Right lobe of liver (tissue), 6 donors: ENCODE measurements around the gene ST7L. TPM values are rescaled to one million over a fixed set of nuclear protein-coding genes. Genes with fewer than 3 reads are reported as not detected.

ENCODE experiments used
- ATAC-seq, 4 donors: fragments of 200-7000 bp; cut with Tn5 transposase; one replicate each; pipeline ENCODE4 v1.9.1; 2020; ENCODE audit warnings: mild to moderate bottlenecking in 4 of 4, moderate library complexity in 4 of 4
- DNase-seq, 3 donors: peaks; one replicate each; pipeline ENCODE4 v3.0.0-alpha.2; 2020
- H3K27ac ChIP-seq, 3 donors: fragments of 200-600 bp; one replicate each; pipeline ENCODE4 v1.8.0; 2022
- H3K27me3 ChIP-seq, 2 donors: fragments of 200-600 bp; one replicate each; pipeline ENCODE4 v1.8.0; 2022
- H3K36me3 ChIP-seq, 4 donors: fragments of 200-600 bp; sonication (generic) in 1 of 4; one replicate each; pipeline versions ENCODE4 v1.5.1 to v1.8.0; 2017 to 2022; ENCODE audit warnings: control low read depth in 1 of 4
- H3K4me1 ChIP-seq, 4 donors: fragments of 200-600 bp; sonication (generic) in 1 of 4; one replicate each; pipeline versions ENCODE4 v1.5.1 to v1.8.0; 2017 to 2022; ENCODE audit warnings: control low read depth in 1 of 4
- H3K4me3 ChIP-seq, 3 donors: fragments of 200-600 bp; one replicate each; pipeline ENCODE4 v1.8.0; 2022
- H3K9me3 ChIP-seq, 4 donors: fragments of 200-600 bp; sonication (generic) in 1 of 4; one replicate each; pipeline versions ENCODE4 v1.5.1 to v1.8.0; 2017 to 2022; ENCODE audit warnings: control low read depth in 1 of 4
- CTCF ChIP-seq, 4 donors: fragments of 200-600 bp in 3 of 4; fragments of 450-650 bp in 1 of 4; IDR thresholded peaks; one replicate each; pipeline versions ENCODE4 v1.5.1 to v1.8.0; 2016 to 2022; ENCODE audit warnings: antibody characterized with exemption in 4 of 4, mild to moderate bottlenecking in 2 of 4
- POLR2A ChIP-seq: fragments of 450-650 bp; IDR thresholded peaks from one replicate; pipeline ENCODE4 v1.6.1; 2017; ENCODE audit warnings: antibody characterized with exemption, mild to moderate bottlenecking
- WGBS: methylation state at CpG from one replicate; pipeline ENCODE4 v1.1.6; 2018; ENCODE audit warnings: low coverage, low lambda C conversion rate; ENCODE audit not compliant: insufficient coverage; ENCODE audit errors: missing lambda C conversion rate; 5-methylcytosine and 5-hydroxymethylcytosine counted together
- intact Hi-C, 2 donors: fragments of 100-400 bp; cut with DNase I; formaldehyde crosslinking; loops; one replicate each; pipeline versions ENCODE4 v1.11.2 to v1.14.1; 2022
- total RNA-seq, 6 experiments: library from RNA; depleted of rRNA in 2 of 6; stranded (reverse); fragments of >200 nt in 2 of 6; fragmentation: NEBNext Ultra II Directional in 3 of 6; extraction: Animal tissue kit (Norgen Biotek cat#: 25700) in 3 of 6; gene quantifications; one replicate each; pipeline versions ENCODE4 v1.1.0 to v1.2.4, GENCODE V29; 2016 to 2023
- donor health status: DM: no; HTN: yes; CAD: no.
- donor health status: DM: no; HTN: no; CAD: no.
- donor health status: DM: no; HTN: no; CAD: no.
- donor health status: DM: no; HTN: yes; CAD: no.
- donor health status: DM: no; HTN: yes; CAD: no.

ST7L gene
- total RNA-seq, 6 experiments from 2014 or later: 7.4 to 12.7 (median 8.6) TPM

- ATAC-seq: no peak
- Histone ChIP-seq H3K9me3 (no peaks in the 10 kb centered on the region), H3K36me3 (no peaks in the 10 kb centered on the region), H3K4me3 (no peak overlapping the region), H3K4me1 (no peaks in the 10 kb centered on the region), H3K27ac (no peak overlapping the region), H3K27me3 (no peaks in the 10 kb centered on the region)
- WGBS: 100% methylated on average over 1 of the region's 1 CpG
- no peak for DNase-seq
- TF ChIP-seq CTCF (IDR thresholded peaks at IDR 0.05) (no peak), POLR2A (no peak)
- intact Hi-C loops: no loop called here
Observed at GRCh38 chr1:112564081-112564480, 54.9 kb downstream of the ST7L start.

GRCh38 chr1:112563341-112563740 lies 55.6 kb downstream of the ST7L start:
- H3K4me3 ChIP-seq: no peak overlapping the region
- intact Hi-C loops: no loop called here
- H3K27me3 ChIP-seq: no peaks in the 10 kb centered on the region
- no peak overlapping the region for H3K27ac ChIP-seq
- DNase-seq (no peak), ATAC-seq (no peak)
- TF ChIP-seq CTCF (IDR thresholded peaks at IDR 0.05) (no peak), POLR2A (no peak)
- H3K9me3 ChIP-seq: no peaks in the 10 kb centered on the region
- H3K36me3 ChIP-seq: no peaks in the 10 kb centered on the region
- H3K4me1 ChIP-seq: no peaks in the 10 kb centered on the region

- WGBS: 97% methylated on average over 3 of the region's 3 CpGs
- intact Hi-C loops: no loop called here
- ATAC-seq: no peak
Observed at GRCh38 chr1:112558634-112559033, 60.3 kb downstream of the ST7L start.

GRCh38 chr1:112557385-112557784 lies 61.6 kb downstream of the ST7L start:
- DNase-seq: no peak
- Histone ChIP-seq H3K27me3 (no peaks in the 10 kb centered on the region), H3K36me3 (peaks cover 0 to 3% (median 0%) of the 10 kb centered on the region in 4 donors), H3K4me1 (no peaks in the 10 kb centered on the region), H3K4me3 (no peak overlapping the region), H3K9me3 (no peaks in the 10 kb centered on the region), H3K27ac (no peak overlapping the region)
- no peak for TF ChIP-seq POLR2A
- TF ChIP-seq CTCF (IDR thresholded peaks at IDR 0.05): no peak
- ATAC-seq: no peak
- intact Hi-C loops: no loop called here
- WGBS: 94% methylated on average over 1 of the region's 1 CpG

More at GRCh38 chr1:112558634-112559033, 60.3 kb downstream of the ST7L start:
- peaks cover 0 to 3% (median 0%) of the 10 kb centered on the region in 4 donors for H3K36me3 ChIP-seq
- TF ChIP-seq POLR2A (no peak), CTCF (IDR thresholded peaks at IDR 0.05) (no peak)
- no peak overlapping the region for H3K4me3 ChIP-seq
- no peaks in the 10 kb centered on the region for H3K4me1 ChIP-seq
- no peak for DNase-seq
- H3K9me3 ChIP-seq: no peaks in the 10 kb centered on the region
- no peaks in the 10 kb centered on the region for H3K27me3 ChIP-seq
- no peak overlapping the region for H3K27ac ChIP-seq

GRCh38 chr1:112554411-112554810 lies 64.5 kb downstream of the ST7L start:
- no peak overlapping the region for H3K4me3 ChIP-seq

More at GRCh38 chr1:112554411-112554810, 64.5 kb downstream of the ST7L start:
- no peak for DNase-seq
- Histone ChIP-seq H3K9me3 (no peaks in the 10 kb centered on the region), H3K4me1 (no peaks in the 10 kb centered on the region), H3K27me3 (no peaks in the 10 kb centered on the region), H3K36me3 (peaks cover 0 to 3% (median 0%) of the 10 kb centered on the region in 4 donors), H3K27ac (no peak overlapping the region)
- TF ChIP-seq POLR2A (no peak), CTCF (IDR thresholded peaks at IDR 0.05) (no peak)
- intact Hi-C loops: no loop called here
- no peak for ATAC-seq
